GM21526 (cell line): ENCODE measurements around the gene NUP188.
"Not testable (repeated sequence)": the region's sequence is repeated elsewhere in the genome, so short reads cannot be mapped to it uniquely, and the experiment has no call there.

Experiments used
- ATAC-seq: cut with Tn5 transposase; IDR thresholded peaks from one replicate; pipeline ENCODE4 v1.9.1; 2021; ENCODE audit warnings: moderate library complexity; ENCODE audit not compliant: unreplicated experiment, low FRiP score

Gene NUP188

DNA sequence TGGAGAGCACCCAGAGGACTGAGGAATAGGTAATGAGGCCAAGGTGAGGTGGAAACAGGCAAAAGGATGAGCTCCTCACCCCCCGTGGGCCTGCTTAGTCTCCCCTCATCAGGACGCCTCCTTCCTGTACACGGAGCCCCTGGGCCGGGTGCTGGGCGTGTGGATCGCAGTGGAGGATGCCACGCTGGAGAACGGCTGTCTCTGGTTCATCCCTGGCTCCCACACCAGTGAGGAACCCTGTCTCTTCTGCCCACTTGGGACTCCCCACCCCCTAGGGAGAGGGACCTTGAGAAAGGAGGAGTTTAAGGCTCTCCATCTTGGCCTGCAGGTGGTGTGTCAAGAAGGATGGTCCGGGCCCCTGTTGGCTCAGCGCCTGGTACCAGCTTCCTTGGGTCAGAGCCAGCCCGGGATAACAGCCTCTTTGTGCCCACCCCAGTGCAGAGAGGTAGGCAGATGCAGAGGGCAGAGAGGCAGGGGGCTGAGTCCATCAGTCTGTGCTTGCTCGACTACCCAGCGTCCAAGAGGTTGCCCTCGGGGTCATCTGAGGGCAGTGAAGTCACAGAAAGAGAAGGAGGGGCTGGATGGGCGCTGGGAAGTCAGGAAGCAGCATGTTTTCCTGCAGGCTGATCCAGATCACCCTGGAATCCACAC, 7.1 kb upstream of the NUP188 start:
- ATAC-seq: no peak

DNA sequence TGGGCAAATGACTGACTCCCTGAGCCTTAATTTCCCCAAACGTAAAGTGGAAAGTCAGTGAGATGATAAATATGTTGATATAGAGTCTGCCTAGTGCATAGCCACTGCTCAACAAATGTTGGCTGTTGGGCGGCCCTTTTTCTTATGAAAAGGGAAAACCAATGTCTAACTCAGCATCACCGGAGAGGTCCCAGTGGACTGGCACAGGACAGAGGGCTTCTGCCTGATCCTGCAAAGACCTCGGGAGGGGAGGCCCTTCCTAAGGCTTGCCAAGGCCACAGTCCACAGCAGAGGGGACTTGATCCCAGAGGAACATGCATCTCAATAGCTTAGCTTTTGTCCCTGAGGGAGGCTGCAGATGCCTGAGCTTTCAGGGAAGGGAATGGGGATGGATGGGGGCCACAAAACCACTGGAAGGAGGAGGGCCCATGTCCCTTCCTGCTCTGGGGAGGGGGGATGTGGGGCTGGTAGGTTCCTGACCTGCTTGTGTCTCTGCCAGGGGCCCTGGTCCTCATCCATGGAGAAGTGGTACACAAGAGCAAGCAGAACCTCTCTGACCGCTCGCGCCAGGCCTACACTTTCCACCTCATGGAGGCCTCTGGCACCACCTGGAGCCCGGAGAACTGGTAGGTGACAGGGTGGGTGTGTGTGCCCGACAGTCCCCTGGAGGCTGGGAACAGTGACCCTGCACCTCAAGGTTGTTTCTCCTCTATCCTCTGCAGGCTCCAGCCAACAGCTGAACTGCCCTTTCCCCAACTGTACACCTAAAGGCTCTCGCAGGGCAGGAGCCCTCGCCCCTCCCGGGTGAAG, 6.3 kb upstream of the NUP188 start:
- no peak for ATAC-seq

DNA sequence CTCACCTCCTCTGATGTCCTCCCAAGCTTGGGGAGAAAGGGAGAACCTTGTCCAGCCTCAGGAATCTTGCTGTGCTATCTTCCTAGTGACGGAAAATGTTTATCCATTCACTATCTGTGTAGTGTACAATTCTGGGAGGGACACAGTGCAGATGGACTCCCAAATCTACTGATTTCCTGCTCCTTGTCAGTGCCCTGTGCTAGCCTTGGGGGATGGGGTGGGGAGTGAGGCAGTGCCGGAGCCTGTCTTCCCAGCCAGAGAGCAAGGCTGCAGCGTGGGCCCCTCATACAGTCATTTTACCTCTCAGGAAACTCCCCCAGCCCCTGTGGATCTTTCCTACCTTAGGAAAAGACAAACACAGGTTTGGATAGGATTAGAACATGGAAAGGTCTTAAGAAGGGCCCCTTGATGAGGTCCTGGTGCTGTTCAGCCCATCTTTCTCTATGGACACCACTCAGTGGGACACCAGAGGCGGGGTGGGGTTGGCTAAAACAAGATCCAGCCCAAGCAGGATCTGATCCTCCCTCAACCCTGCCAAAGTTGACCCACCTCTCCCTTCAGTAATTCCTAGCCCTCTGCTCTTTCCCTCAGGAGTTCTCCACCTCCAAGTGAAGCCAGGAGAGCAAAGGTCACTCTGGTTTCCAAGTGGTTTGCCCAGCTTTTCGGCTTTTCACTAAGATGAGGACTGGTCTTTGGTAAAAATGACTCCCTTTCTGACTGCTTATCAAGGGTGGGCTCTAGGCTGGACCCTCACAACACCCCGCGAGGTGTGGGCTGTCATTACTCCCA, 3.5 kb upstream of the NUP188 start:
- ATAC-seq: no peak

DNA sequence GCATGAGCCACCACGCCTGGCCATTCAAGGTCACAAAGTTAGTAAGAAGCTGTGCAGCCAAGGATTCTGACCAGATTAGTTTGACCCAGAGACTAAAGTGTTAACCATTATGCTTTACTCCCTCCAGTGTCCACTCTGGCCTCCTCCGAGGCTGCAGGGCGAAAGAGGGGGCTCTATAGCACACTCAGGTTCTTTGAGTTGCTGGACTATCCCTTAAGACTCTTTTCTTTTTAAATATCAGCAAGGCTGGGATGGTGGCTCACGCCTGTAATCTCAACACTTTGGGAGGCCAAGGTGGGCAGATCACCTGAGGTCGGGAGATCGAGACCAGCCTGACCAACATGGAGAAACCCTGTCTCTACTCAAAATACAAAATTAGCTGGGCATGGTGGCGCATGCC, 2.5 kb upstream of the NUP188 start:
- not testable (repeated sequence) for ATAC-seq

DNA sequence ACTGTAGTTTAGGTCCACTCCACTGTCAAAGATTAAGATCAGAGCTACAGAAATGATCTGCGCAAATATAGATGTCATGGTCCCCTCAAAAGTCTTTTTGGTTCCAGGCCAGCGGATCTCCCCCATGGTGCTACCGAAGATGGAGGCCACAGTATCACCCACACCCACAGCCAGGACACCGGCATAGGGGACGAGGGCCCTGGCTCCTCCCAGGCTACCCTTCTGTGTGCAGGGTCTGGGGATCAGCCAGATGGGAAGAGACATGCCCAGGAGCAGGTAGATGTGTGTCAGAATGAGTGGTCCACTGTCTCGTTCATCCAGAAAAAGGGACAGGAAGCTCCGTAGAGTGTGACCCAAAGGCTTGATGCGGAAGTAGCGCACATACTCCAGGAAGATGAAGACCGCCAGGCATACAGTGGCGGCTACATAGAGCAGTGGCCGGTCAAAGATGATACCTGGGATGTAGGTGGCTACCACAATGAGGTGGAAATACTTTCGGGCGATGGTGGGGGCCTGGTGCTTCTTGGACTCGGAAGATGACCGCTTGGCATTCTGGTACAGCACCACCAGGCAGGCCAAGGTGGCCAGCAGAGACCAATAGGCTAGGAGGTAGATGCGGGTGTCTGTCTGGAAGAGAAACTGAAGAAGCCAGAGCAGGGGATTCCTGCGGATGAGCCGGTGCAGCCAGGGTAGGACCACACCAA, 1.5 kb upstream of the NUP188 start:
- ATAC-seq: no peak

DNA sequence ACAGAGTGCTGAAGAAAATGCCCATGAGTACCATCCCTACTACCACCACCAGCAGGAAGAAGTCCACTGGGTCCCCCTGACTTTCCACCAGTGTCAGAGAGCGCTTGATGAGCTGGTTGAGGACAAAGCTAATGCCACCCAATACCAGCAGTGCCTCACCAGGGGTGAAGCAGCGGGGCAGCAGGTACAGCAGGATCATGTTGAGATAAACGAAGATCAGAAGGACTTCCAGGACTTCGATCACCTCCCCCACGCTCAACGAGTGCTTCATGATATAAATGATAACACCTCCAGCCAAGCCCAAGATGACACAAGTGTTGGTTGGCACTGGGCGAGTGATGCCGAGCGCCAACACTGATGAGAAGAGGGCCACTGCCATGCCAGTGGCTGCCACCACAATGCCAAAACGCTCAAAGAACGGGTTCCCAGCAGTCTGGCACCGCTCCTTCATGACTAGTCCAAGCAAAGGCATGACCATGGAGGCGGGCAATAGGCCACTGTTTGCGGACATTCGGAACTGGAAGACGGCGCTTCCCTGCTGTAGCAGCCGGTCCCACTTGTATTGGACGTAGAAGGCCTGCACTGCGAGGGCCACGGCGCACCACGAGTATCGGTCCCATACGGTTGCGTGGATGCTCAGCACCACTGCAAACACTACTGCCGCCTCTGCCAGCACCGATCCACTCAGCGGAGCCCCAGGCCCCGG, 775 bp upstream of the NUP188 start:
- ATAC-seq: no peak

DNA sequence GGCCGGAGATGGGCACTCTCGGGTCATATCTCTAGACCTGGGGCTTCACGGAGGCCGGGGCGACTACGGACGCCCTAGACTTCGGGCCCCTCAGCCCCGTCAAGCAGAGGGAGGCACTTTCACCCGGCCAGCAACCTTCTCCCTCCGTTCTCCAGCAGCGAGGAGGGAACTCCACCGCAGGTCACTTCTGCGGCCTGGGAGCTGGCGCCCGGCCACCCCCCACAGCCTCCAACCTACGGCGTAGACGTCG, 297 bp upstream of the NUP188 start:
- no peak for ATAC-seq

DNA sequence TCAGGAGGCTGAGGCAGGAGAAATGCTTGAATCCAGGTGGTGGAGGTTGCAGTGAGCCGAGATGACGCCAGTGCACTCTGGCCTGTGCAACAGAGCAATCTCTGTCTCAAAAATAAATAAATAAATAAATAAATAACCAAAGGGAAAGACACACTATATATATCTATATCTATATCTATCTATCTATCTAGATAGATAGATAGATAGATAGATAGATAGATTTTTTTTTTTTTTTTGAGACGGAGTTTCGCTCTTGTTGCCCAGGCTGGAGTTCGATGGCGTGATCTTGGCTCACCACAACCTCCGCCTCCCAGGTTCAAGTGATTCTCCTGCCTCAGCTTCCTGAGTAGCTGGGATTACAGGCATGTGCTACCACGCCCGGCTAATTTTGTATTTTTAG, 13.9 kb downstream of the NUP188 start:
- ATAC-seq: not testable (repeated sequence)

DNA sequence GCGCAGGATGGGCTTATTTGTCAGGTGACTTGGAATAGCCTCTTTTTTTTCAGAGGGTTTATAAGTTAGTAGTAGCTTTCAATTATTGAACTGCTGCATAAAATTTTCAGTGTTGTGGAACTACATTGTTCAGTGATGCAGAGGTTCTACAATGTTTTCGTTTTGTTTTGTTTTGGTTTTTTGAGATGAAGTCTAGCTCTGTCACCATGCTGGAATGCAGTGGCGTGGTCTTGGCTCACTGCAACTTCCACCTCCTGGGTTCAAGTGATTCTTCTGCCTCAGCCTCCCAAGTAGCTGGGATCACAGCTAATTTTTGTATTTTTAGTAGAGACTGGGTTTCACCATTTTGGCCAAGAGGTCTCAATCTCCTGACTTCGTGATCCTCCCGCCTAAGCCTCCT, 22.0 kb downstream of the NUP188 start:
- no peak for ATAC-seq

DNA sequence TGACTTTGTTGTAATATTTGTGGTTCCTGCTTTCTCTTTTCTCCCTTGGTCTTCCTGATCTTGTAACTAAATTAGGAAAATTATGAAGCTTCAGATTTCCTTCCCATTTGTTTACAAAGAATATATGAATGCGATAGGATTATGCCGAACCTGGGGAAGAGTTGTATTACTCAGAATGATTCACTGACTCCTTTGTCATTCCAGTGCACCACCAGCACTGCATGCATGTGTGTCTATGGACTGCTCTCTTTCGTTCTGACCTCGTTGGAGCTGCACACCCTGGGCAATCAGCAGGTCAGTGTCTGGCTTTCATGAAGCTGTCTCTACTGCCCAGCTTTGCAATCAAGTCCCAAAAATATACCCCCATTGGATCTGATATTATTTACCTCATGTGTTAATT, 25.5 kb downstream of the NUP188 start:
- no peak for ATAC-seq

DNA sequence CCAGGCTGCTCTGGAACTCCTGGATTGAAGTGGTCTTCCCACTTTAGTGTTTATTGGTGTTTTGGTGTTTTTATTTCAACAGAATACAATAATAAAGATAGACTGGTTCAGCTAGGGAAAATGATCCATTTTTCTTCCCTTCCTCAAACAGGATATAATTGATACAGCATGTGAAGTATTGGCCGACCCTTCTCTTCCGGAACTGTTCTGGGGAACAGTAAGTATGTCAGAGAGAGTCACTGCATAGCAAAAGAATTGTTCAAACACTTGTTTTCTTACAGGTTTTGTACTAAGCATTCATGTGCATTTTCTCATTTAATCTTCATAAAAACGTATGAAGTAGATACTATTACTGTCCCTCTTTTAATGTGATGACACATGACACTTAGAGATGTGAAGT, 31.6 kb downstream of the NUP188 start:
- no peak for ATAC-seq

DNA sequence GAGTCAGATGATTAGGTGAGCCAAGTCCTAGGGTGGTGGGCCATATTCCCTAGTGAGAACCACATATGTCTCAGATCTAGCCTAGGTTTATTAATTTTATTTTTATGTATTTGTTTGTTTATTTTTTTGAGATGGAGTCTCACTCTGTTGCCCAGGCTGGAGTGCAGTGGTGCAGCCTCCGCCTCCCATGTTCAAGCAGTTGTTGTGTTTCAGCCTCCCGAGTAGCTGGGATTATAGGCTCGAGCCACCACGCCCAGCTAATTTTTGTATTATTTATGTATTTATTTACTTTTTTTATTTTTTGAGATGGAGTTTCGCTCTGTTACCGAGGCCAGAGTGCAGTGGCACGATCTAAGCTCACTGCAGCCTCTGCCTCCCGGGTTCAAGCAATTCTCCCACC, 36.0 kb downstream of the NUP188 start:
- ATAC-seq: no peak

DNA sequence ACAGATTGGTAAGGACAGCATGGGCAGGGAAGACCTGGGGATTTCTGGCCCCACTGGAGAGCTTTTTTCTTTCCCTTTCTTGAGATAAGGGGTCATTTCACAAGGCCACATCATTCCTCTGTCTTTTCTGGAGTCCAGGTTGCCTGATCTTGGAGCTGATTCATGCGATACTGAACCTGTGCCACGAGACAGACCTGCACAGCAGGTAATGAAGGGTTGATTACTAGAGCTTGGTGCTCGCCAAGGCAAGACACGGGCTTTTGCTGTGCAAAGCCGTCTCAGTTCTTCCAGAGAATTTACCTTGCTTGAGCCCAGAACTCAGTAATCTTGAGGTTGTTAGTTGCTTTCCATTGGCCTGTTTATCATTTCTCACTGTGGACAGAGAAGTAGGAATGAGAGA, 39.2 kb downstream of the NUP188 start:
- ATAC-seq: no peak

DNA sequence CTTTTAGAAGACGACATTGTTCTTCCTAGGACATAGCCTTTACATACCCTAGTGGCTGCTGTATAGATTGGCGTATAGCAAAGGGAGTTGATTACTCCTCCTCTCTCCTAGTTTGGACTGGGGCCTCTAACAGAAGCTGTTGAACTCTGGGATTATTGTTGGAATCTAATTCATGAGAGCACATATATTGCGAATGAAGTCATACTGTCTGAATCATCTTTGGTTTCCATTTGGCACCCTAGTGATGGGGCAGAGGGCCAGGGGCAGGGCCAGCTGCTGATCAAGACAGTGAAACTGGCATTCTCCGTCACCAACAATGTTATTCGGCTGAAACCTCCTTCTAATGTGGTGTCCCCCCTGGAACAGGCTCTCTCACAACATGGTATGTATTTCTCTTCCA, 40.3 kb downstream of the NUP188 start:
- ATAC-seq: no peak

DNA sequence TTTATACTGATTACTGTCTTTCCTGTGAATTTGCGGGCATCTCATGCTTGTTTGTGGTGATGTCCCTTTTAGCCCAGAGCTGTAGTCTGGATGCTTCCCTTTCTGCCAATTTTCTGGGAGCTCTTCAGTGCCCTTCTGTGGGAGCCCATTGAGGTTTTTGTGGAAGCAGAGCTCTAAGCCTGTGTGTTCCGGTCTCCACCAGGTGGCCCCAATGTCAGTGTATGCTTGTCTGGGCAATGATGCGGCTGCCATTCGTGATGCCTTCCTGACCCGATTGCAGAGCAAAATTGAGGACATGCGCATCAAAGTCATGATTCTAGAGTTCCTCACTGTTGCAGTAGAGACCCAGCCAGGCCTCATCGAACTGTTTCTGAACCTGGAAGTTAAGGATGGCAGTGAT, 45.5 kb downstream of the NUP188 start:
- ATAC-seq: no peak

DNA sequence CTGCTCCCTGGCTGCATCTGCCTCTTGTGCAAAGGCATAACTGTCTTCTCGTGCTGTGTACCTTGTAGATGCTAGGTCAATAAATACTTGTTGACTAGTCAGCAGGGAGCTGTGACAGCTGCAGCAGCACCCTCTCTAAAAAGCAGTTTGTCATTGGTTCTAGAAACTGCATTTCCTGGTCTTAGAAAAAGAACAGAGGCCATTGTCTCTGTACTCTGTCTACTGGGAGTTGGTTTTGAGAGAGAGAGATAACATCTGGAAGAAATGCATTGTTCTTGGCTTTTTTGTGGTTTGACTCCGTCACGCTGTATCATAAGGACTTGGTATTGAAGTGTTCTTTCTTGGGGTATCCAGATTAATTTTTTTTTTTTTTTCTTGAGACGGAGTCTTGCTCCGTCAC, 48.3 kb downstream of the NUP188 start:
- ATAC-seq: no peak

DNA sequence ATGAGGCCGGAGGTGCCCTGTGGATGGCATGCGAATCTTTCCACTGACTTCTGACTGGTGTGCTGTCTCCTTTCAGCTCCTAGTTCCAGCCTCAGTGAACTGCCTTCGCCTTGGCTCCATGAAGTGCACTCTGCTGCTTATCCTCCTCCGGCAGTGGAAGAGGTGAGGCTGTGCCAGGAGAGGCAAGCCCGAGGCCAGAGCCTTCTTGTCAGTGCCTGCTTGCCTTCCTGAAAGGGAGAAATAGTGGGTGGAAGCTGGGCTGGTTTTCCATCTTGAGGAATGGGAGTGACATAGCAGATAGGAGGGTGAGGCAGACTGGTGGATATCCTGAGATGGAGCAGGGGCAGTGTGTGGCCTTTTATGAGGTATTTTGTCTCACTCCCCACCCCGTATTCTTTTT, 51.0 kb downstream of the NUP188 start:
- ATAC-seq: no peak

DNA sequence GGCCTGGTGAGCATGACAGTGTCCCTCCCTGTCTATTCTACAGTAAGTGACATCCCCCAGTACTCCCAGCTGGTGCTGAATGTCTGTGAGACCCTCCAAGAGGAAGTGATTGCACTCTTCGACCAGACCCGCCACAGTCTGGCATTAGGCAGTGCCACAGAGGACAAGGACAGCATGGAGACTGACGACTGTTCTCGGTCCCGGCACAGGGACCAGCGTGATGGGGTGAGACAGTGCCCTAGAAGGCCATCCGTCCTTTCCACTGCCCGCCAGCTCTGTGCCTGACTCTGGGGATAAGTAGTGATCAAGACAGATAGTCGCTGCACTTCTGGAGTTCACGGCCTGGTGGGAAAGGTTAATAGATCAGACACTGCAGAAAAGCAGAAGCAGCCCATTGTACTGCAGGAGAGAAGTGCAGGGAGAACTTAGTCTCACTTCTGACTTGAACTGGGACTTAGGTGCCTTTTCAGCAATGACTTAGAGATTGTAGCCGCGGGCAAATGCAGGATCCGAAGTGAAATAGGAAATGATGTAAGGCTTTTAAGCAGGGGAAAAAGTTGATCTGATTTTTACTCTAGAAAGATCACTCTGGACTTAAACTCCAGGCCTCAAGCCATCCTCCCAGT, 52.2 kb downstream of the NUP188 start:
- ATAC-seq: no peak

DNA sequence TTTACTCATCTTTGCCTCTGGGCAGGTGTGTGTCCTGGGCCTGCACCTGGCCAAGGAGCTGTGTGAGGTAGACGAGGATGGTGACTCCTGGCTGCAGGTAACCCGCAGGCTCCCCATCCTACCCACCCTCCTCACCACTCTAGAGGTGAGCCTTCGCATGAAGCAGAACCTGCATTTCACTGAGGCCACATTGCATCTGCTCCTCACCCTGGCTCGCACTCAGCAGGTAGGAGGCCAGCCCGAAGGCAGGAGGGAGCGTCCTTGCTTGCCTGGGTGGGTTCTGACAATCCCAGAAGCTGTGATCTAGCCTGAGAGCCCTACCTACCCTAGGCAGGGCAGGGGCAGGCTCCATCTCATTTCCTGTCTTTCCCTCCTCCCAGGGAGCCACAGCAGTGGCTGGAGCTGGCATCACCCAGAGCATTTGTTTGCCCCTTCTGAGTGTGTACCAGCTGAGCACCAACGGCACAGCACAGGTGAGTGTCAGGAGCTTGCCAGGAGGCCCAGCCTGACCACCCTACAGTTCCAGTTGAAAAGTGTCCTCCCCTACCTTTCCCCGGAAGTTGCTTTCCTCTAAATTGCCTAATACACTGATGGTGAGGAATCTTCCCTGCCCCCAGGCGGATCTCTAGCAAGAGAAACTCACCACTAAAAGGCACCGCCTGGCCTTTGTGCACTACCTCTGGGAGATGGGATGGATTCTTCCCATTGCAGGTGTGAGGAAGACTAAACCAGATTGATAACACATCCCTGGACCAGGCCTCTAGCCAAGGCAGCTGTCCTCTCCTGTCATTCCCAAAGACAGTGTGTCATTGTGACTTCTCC, 54.2 kb downstream of the NUP188 start:
- no peak for ATAC-seq
